HEK293 (cell line): ENCODE results near the gene ARNT2.

Experiments
- CTCF ChIA-PET: fragments of 350-600 bp; formaldehyde crosslinking; extraction: SDS; loops from one replicate; lab custom pipeline; 2021; ENCODE audit warnings: antibody characterized with exemption; lab: Yijun Ruan, JAX
- POLR2A ChIA-PET: fragments of 300-600 bp; formaldehyde crosslinking; extraction: SDS; loops from one replicate; lab custom pipeline; 2020; ENCODE audit warnings: antibody characterized with exemption, inconsistent platforms; lab: Yijun Ruan, JAX
- H3K27ac ChIP-seq: fragments of 200-500 bp; sonication (Bioruptor generic); 2 replicates; pipeline ENCODE4 v1.5.1; 2014; ENCODE audit warnings: low read depth, low read length, control low read depth, inconsistent platforms; ENCODE audit errors: extremely low read depth
- H3K36me3 ChIP-seq, 2 experiments: fragments of 200-500 bp in 1 of 2; sonication (Bioruptor generic) in 1 of 2; 1 replicate in 1 of 2; 2 replicates in 1 of 2; pipeline ENCODE4 v1.5.1; 2014 to 2017; ENCODE audit warnings: inconsistent platforms in 2 of 2, low read length in 2 of 2; ENCODE audit not compliant: control insufficient read depth in 2 of 2, insufficient read depth in 1 of 2
- H3K4me1 ChIP-seq: fragments of 200-500 bp; sonication (Bioruptor generic); 2 replicates; pipeline ENCODE4 v1.5.1; 2014; ENCODE audit warnings: mild to moderate bottlenecking, low read length, inconsistent platforms; ENCODE audit not compliant: control insufficient read depth, insufficient read depth
- H3K4me3 ChIP-seq: 2 replicates; pipeline ENCODE4 v1.5.1; 2011; ENCODE audit warnings: low read depth, mild to moderate bottlenecking, control low read depth, low read length, moderate library complexity
- H3K9me3 ChIP-seq: fragments of 200-500 bp; sonication (Bioruptor generic); 2 replicates; pipeline ENCODE4 v1.5.1; 2014; ENCODE audit warnings: low read depth, low read length, inconsistent platforms; ENCODE audit not compliant: control insufficient read depth, insufficient read depth
- AEBP2 ChIP-seq: fragments of 450-650 bp; formaldehyde crosslinking; IDR thresholded peaks from 2 replicates; pipeline ENCODE4 v1.5.1; 2016; ENCODE audit warnings: missing biosample characterization, missing genetic modification characterization, borderline replicate concordance
- HIC1 ChIP-seq: fragments of 450-650 bp; formaldehyde crosslinking; IDR thresholded peaks from 2 replicates; pipeline ENCODE4 v1.5.1; 2016; ENCODE audit warnings: missing biosample characterization, missing genetic modification characterization
- KLF9 ChIP-seq: fragments of 450-650 bp; formaldehyde crosslinking; IDR thresholded peaks from 2 replicates; pipeline ENCODE4 v1.5.1; 2016; ENCODE audit warnings: missing biosample characterization, missing genetic modification characterization, low read depth
- RBAK ChIP-seq: fragments of 450-650 bp; formaldehyde crosslinking; IDR thresholded peaks from 2 replicates; pipeline ENCODE4 v1.5.1; 2016; ENCODE audit warnings: missing biosample characterization, missing genetic modification characterization
- REPIN1 ChIP-seq: fragments of 450-650 bp; formaldehyde crosslinking; IDR thresholded peaks from 2 replicates; pipeline ENCODE4 v1.5.1; 2017; ENCODE audit warnings: missing biosample characterization, missing genetic modification characterization, low read depth
- SALL2 ChIP-seq: fragments of 450-650 bp; formaldehyde crosslinking; IDR thresholded peaks from 2 replicates; pipeline ENCODE4 v1.5.0; 2017; ENCODE audit warnings: missing biosample characterization, mild to moderate bottlenecking, missing genetic modification characterization, borderline replicate concordance
- SCRT2 ChIP-seq: fragments of 450-650 bp; formaldehyde crosslinking; IDR thresholded peaks from 2 replicates; pipeline ENCODE4 v1.5.1; 2016; ENCODE audit warnings: missing biosample characterization, missing genetic modification characterization
- SP3 ChIP-seq: fragments of 450-650 bp; formaldehyde crosslinking; IDR thresholded peaks from 2 replicates; pipeline ENCODE4 v1.5.1; 2016; ENCODE audit warnings: missing biosample characterization, missing genetic modification characterization
- TRIM28 ChIP-seq: IDR thresholded peaks from 2 replicates; pipeline ENCODE4 v1.6.1; 2011; ENCODE audit warnings: low read length, control low read depth, borderline replicate concordance
- YY2 ChIP-seq: fragments of 450-650 bp; formaldehyde crosslinking; IDR thresholded peaks from 2 replicates; pipeline ENCODE4 v1.5.1; 2016; ENCODE audit warnings: missing biosample characterization, missing genetic modification characterization
- ZBTB21 ChIP-seq: fragments of 450-650 bp; formaldehyde crosslinking; IDR thresholded peaks from 2 replicates; pipeline ENCODE4 v1.5.1; 2017; ENCODE audit warnings: missing biosample characterization, missing genetic modification characterization
- ZFP3 ChIP-seq: fragments of 450-650 bp; formaldehyde crosslinking; IDR thresholded peaks from 2 replicates; pipeline ENCODE4 v1.5.1; 2016; ENCODE audit warnings: low read depth, missing biosample characterization, missing genetic modification characterization
- ZNF10 ChIP-seq: fragments of 450-650 bp; formaldehyde crosslinking; IDR thresholded peaks from 2 replicates; pipeline ENCODE4 v1.5.1; 2017; ENCODE audit warnings: missing biosample characterization, missing genetic modification characterization
- ZNF146 ChIP-seq: fragments of 450-650 bp; formaldehyde crosslinking; IDR thresholded peaks from 2 replicates; pipeline ENCODE4 v1.5.1; 2016; ENCODE audit warnings: missing biosample characterization, missing genetic modification characterization
- ZNF16 ChIP-seq: fragments of 450-650 bp; formaldehyde crosslinking; IDR thresholded peaks from 2 replicates; pipeline ENCODE4 v1.5.1; 2016; ENCODE audit warnings: low read depth, missing biosample characterization, missing genetic modification characterization
- ZNF184 ChIP-seq: fragments of 450-650 bp; IDR thresholded peaks from 2 replicates; pipeline ENCODE4 v1.5.1; 2018; ENCODE audit warnings: missing biosample characterization, mild to moderate bottlenecking, missing genetic modification characterization
- ZNF221 ChIP-seq: fragments of 450-650 bp; formaldehyde crosslinking; IDR thresholded peaks from 2 replicates; pipeline ENCODE4 v1.5.1; 2017; ENCODE audit warnings: missing biosample characterization, missing genetic modification characterization, borderline replicate concordance
- ZNF366 ChIP-seq: fragments of 450-650 bp; formaldehyde crosslinking; conservative IDR thresholded peaks from 2 replicates; pipeline ENCODE4 v1.5.1; 2016; ENCODE audit warnings: missing biosample characterization, missing genetic modification characterization
- ZNF555 ChIP-seq: fragments of 450-650 bp; formaldehyde crosslinking; conservative IDR thresholded peaks from 2 replicates; pipeline ENCODE4 v1.5.1; 2017; ENCODE audit warnings: missing biosample characterization, mild to moderate bottlenecking, missing genetic modification characterization, inconsistent platforms
- ZNF571 ChIP-seq: fragments of 450-650 bp; formaldehyde crosslinking; IDR thresholded peaks from 2 replicates; pipeline ENCODE4 v1.5.0; 2017; ENCODE audit warnings: missing biosample characterization, missing genetic modification characterization
- ZNF645 ChIP-seq: fragments of 450-650 bp; formaldehyde crosslinking; IDR thresholded peaks from 2 replicates; pipeline ENCODE4; 2016; ENCODE audit warnings: missing biosample characterization, missing genetic modification characterization
- ZNF785 ChIP-seq: fragments of 450-650 bp; formaldehyde crosslinking; IDR thresholded peaks from 2 replicates; pipeline ENCODE4 v1.5.1; 2016; ENCODE audit warnings: missing biosample characterization, missing genetic modification characterization
- ZSCAN30 ChIP-seq: fragments of 450-650 bp; IDR thresholded peaks from 2 replicates; pipeline ENCODE4 v1.5.1; 2018; ENCODE audit warnings: missing biosample characterization, mild to moderate bottlenecking, missing genetic modification characterization, moderate library complexity
- ZSCAN4 ChIP-seq: fragments of 450-650 bp; formaldehyde crosslinking; IDR thresholded peaks from 2 replicates; pipeline ENCODE4 v1.5.1; 2017; ENCODE audit warnings: missing biosample characterization, missing genetic modification characterization

The ARNT2 gene

GRCh38 chr15:80399508-80399907, 4.7 kb upstream of the ARNT2 start:
- TF ChIP-seq SCRT2 (tag by site-specific recombination), result no peak
- no peak for TF ChIP-seq ZNF221
- TF ChIP-seq ZNF366 (tag by site-specific recombination), result no peak
- TF ChIP-seq ZNF571 (tag by site-specific recombination), result no peak
- no peak for TF ChIP-seq ZNF184 (tag by site-specific recombination)
- TF ChIP-seq SP3, result no peak
- no peak for TF ChIP-seq SALL2 (tag by site-specific recombination)
- no peak for TF ChIP-seq TRIM28
- no peak for TF ChIP-seq ZNF785 (tag by site-specific recombination)
- no peak for TF ChIP-seq ZSCAN30 (tag by site-specific recombination)
- TF ChIP-seq YY2 (tag by site-specific recombination), result no peak
- TF ChIP-seq RBAK, result no peak
- no peak for TF ChIP-seq ZNF555
- no peak for TF ChIP-seq ZBTB21 (tag by site-specific recombination)
- TF ChIP-seq ZSCAN4 (tag by site-specific recombination), result no peak
- no peak for TF ChIP-seq AEBP2 (tag by site-specific recombination)
- no peak for TF ChIP-seq REPIN1 (tag by site-specific recombination)
- TF ChIP-seq KLF9 (tag by site-specific recombination), result no peak
- no peak overlapping the region for H3K4me3 ChIP-seq
- ChIA-PET CTCF (interaction anchor here (0.9 kb wide), 1 partner anchor 21 kb away, joined by 4 read pairs; no protein-coding TSS in a partner anchor), POLR2A (interaction anchor here (0.8 kb wide), 1 partner anchor 128 kb away, joined by 3 read pairs; no protein-coding TSS in a partner anchor)
- peaks cover 4% of the 10 kb centered on the region; the same call in 1 of the 2 replicates for H3K4me1 ChIP-seq
- H3K36me3 ChIP-seq, result no peaks in the 10 kb centered on the region
- no peak overlapping the region for H3K27ac ChIP-seq
- H3K9me3 ChIP-seq, result no peaks in the 10 kb centered on the region

- CTCF ChIA-PET, result no interaction called here
- H3K4me1 ChIP-seq, result peaks cover 9% of the 10 kb centered on the region
- no peak overlapping the region for H3K4me3 ChIP-seq
- H3K36me3 ChIP-seq, result no peaks in the 10 kb centered on the region
- no peak overlapping the region for H3K27ac ChIP-seq
- no peaks in the 10 kb centered on the region for H3K9me3 ChIP-seq
- no peak for TF ChIP-seq ZNF645 (tag by site-specific recombination)
- no peak for TF ChIP-seq ZNF16
- TF ChIP-seq ZNF146, result no peak
- no peak for TF ChIP-seq RBAK
- TF ChIP-seq ZFP3 (tag by site-specific recombination), result no peak
- no peak for TF ChIP-seq ZNF10 (tag by site-specific recombination)
- no peak for TF ChIP-seq ZBTB21 (tag by site-specific recombination)
- no peak for TF ChIP-seq HIC1 (tag by site-specific recombination)
- TF ChIP-seq, all 188 proteins: peak for 0
- POLR2A ChIA-PET, result no interaction called here
Measured at GRCh38 chr15:80401456-80401855, 2.7 kb upstream of the ARNT2 start.
